NCI-H2196 treated with DMSO at 0.1 percent for 48 hours (cell line): Measurements from ENCODE around the gene PAX4.

ENCODE experiments used
- DNase-seq: peaks from one replicate; lab custom pipeline; 2025; ENCODE audit not compliant: unreplicated experiment; lab: John Stamatoyannopoulos, UW

PAX4 gene

GRCh38 chr7:127632276-127632910 lies 14.5 kb upstream of the PAX4 start:
- no peak for DNase-seq

- no peak for DNase-seq
Measured at GRCh38 chr7:127629268-127629854, 11.4 kb upstream of the PAX4 start.

DNA sequence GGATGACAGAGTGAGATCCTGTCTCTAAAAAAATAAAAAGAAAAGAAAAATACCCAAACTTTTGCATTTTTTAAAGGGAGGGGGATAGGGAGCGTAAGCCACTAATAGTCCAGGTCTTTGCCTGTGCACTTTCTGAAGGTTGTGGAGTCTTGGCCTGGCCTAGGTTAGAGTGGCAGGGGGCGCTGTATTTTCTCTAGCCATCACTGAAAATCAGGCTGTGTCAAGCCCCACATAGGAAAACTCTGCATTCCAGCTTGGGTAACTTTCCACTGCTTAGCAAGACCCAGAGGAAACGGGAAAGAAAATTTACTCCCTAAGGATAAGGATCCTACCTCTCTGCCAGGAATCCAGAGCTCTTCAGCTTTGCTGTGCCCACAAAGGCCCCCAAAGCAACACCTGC lies 10.5 kb upstream of the PAX4 start:
- no peak for DNase-seq

DNA sequence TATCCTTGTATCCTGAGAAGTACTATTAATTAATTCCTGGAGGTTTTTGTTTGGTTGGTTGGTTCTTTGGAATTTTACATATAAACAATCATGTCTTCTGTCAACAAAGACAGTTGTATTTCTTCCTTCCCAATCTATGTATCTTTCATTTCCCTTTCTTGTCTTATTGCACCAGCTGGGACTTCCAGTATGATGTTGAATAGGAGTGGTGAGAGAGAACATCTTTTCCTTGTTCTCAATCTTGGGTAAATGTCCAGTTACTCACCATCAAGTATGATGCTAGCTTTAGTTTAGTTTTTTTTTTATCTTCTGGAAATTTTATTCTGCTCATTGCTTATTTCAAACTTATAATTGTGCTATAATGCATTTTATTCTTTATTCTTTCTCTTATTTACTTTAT lies 7.4 kb upstream of the PAX4 start:
- no peak for DNase-seq

- no peak for DNase-seq
Measured at GRCh38 chr7:127620406-127621233, 2.7 kb upstream of the PAX4 start.

- no peak for DNase-seq
Measured at GRCh38 chr7:127619681-127620405, 1.9 kb upstream of the PAX4 start.

DNA sequence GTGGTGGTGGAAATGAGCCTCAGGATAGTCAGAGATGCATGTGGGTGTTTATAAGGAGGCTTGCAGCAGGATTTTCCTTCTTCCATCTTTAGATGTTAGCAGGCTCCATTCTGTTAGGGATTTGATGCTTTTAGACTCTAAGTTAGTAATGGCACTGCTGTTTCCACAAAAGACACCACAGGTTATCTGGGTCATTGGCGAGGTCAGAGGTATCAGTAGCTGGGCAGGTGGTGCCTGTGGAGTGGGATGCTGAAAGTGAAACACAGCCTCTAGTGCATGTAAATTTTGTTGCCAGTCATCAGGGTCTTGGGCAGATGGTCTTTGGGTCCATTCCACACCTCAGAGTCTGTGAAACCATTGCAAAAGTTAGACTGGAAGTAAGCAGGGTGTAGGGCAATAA lies 833 bp upstream of the PAX4 start:
- no peak for DNase-seq

- no peak for DNase-seq
Measured at GRCh38 chr7:127616724-127617123, 1.2 kb downstream of the PAX4 start.

GRCh38 chr7:127612263-127612662 lies 5.7 kb downstream of the PAX4 start:
- DNase-seq: no peak

DNA sequence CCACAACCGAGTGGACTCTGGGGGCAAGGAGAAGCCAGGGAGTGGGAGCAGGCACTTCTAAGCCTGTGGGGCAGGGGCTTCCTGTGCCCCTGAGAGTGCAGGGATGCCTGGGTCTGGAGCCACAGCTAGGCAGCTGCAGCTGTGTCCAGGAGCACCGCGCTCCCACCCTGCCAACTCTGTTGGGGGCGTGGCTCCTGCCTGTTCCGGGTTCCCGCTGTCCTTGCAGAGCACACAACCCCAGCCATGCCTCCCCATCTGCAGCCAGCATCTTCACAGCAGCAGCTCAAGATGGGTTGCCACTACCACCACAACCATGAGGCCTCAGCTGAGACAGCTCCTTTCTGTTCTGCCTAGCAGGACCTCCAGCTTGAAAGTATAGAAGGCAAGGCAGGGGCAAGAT lies 8.6 kb downstream of the PAX4 start:
- no peak for DNase-seq

GRCh38 chr7:127608446-127608845 lies 9.5 kb downstream of the PAX4 start:
- no peak for DNase-seq

- DNase-seq: no peak
Measured at GRCh38 chr7:127600885-127601284, 17.1 kb downstream of the PAX4 start.

GRCh38 chr7:127598318-127598717 lies 19.6 kb downstream of the PAX4 start:
- no peak for DNase-seq

DNA sequence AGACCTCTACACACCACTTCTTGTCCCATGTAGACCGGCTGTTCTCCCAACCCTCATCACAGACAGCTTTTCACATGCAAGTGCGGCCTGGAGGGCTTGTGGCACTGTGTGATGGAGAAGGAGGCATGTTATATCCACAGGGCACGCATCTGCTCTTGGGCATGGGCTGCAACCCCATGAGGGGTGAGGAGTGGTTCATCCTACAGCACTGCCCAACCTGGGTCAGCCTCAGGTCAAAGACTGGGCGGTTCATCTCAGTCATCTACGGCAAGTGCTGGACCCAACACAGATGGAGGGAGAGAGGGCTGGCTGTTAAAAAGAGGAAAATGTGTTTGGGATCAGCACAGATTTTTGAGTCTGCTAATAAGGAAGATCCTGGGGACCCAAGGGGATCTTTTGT lies 22.2 kb downstream of the PAX4 start:
- no peak for DNase-seq

GRCh38 chr7:127594490-127594889 lies 23.5 kb downstream of the PAX4 start:
- DNase-seq: no peak

DNA sequence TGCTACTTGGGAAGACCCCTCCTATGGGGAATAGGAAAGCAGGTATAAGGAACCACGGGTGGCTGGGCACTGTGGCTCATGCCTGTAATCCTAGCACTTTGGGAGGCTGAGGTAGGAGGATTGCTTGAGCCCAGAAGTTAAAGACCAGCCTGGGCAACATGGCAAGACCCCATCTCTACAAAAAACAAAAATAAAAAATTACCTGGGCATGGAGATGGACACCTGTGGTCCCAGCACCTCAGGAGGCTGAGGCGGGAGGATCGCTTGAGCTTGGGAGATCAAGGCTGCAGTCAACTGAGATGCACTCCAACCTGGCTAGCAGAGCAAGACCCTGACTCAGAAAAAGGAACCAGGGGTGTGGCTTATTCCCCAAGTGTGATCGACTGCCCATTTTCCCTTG lies 25.4 kb downstream of the PAX4 start:
- DNase-seq: no peak

DNA sequence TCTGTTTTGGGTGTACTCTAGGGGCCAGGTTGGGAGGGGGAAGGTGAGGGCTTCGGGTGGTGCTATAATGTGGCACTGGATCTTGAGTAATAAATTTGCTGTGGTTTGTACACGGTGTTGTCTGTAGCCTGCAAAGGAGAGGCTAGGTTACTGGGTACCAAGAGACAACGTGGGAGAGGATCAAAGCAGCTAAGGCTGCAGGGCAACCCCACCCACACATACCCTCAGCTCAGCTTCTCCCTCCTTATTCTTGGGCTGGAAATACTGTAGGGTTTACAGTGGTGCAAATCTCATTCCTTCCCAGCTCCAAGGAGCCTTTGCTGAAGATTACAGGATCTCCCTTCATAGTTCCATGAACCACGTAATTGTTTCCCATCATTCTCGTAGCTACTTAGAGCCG lies 26.4 kb downstream of the PAX4 start:
- DNase-seq: no peak

DNA sequence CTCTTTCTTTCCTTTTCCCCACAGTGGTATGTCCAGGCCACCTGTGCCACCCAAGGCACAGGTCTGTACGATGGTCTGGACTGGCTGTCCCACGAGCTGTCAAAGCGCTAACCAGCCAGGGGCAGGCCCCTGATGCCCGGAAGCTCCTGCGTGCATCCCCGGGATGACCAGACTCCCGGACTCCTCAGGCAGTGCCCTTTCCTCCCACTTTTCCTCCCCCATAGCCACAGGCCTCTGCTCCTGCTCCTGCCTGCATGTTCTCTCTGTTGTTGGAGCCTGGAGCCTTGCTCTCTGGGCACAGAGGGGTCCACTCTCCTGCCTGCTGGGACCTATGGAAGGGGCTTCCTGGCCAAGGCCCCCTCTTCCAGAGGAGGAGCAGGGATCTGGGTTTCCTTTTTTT lies 26.8 kb downstream of the PAX4 start:
- no peak for DNase-seq

GRCh38 chr7:127589896-127590295 lies 28.0 kb downstream of the PAX4 start:
- no peak for DNase-seq

GRCh38 chr7:127588697-127589482 lies 29.1 kb downstream of the PAX4 start:
- DNase-seq: peak; percentile 20
